ENCODE data around the gene UBR4. TPM values are rescaled to one million over a fixed set of nuclear protein-coding genes. Genes with fewer than 3 reads are reported as not detected.

The UBR4 gene
- total RNA-seq, 1 experiment from 2014 or later = 107 TPM

- Histone ChIP-seq H4K20me1 (ENCODE audit: insufficient read depth) (no peaks in the 10 kb centered on the region; the same call in 1 of the 2 replicates), H3K9ac (ENCODE audit: low read length) (no peak overlapping the region), H3K4me3 (replicated peaks in 1 of 2; ENCODE audit: low read depth in 1 of 2, low read length in 2 of 2) (no peak overlapping the region), H3K4me2 (ENCODE audit: low read length) (no peak overlapping the region), H3K36me3 (ENCODE audit: control insufficient read depth in 1 of 2, insufficient read depth in 2 of 2, low read length in 2 of 2) (peaks cover 72 to 75% of the 10 kb centered on the region in 2 experiments), H3K27ac (ENCODE audit: low read depth, low read length) (no peak overlapping the region), H3K9me2 (ENCODE audit: insufficient read depth) (no peaks in the 10 kb centered on the region), H3K4me1 (ENCODE audit: control insufficient read depth in 1 of 2, insufficient read depth in 2 of 2, low read length in 2 of 2) (no peaks in the 10 kb centered on the region), H3K9me3 (ENCODE audit: control insufficient read depth in 1 of 2, insufficient read depth in 1 of 2, low read depth in 1 of 2, low read length in 2 of 2) (no peaks in the 10 kb centered on the region), H2AFZ (ENCODE audit: low read depth, low read length, poor library complexity, severe bottlenecking) (no peak overlapping the region), H3K79me2 (ENCODE audit: insufficient read depth, low read length) (peaks cover 9% of the 10 kb centered on the region), H3K27me3 (ENCODE audit: insufficient read depth, low read length) (no peaks in the 10 kb centered on the region)
- intact Hi-C loops (cut with micrococcal nuclease) = no loop called here
- TF ChIP-seq ELF1 (IDR thresholded peaks at IDR 0.05; ENCODE audit: borderline replicate concordance, low read depth) (no peak), SRF (IDR thresholded peaks at IDR 0.05; ENCODE audit: low read depth) (no peak), EGR1 (IDR thresholded peaks at IDR 0.05; ENCODE audit: low read depth) (no peak), EZH2 (IDR thresholded peaks at IDR 0.05) (no peak), CTCF (IDR thresholded peaks at IDR 0.05 in 2 of 3, conservative IDR thresholded peaks at IDR 0.05 in 1 of 3; ENCODE audit: borderline replicate concordance in 1 of 3, insufficient read depth in 1 of 3, low read depth in 2 of 3, low read length in 2 of 3) (no peak), EZH2phosphoT487 (IDR thresholded peaks at IDR 0.05; ENCODE audit: borderline replicate concordance) (no peak), CEBPB (IDR thresholded peaks at IDR 0.05; ENCODE audit: low read depth) (no peak), FOSL1 (IDR thresholded peaks at IDR 0.05; ENCODE audit: low read depth) (no peak), YY1 (IDR thresholded peaks at IDR 0.05; ENCODE audit: extremely low read depth, insufficient replicate concordance, low read depth, low read length) (no peak), MAX (IDR thresholded peaks at IDR 0.05) (no peak), ZFX (IDR thresholded peaks at IDR 0.05) (no peak), RAD21 (IDR thresholded peaks at IDR 0.05; ENCODE audit: low read depth) (no peak), SP1 (IDR thresholded peaks at IDR 0.05; ENCODE audit: low read depth) (no peak), POLR2AphosphoS5 (IDR thresholded peaks at IDR 0.05; ENCODE audit: low read depth, low read length) (no peak), ZBTB33 (IDR thresholded peaks at IDR 0.05; ENCODE audit: extremely low read depth, insufficient replicate concordance, low read length) (no peak), ZNF274 (IDR thresholded peaks at IDR 0.05; ENCODE audit: low read depth, low read length) (no peak), POLR2A (IDR thresholded peaks at IDR 0.05; ENCODE audit: borderline replicate concordance, extremely low read depth, insufficient read depth, insufficient read length) (no peak)
- TF ChIP-seq, protein P1, sequence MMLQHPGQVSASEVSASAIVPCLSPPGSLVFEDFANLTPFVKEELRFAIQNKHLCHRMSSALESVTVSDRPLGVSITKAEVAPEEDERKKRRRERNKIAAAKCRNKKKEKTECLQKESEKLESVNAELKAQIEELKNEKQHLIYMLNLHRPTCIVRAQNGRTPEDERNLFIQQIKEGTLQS (IDR thresholded peaks at IDR 0.05) = no peak
- no TSS peak for BruUV-seq (replicated peaks)
- ChIA-PET POLR2A (no interaction called here), RAD21 (ENCODE audit: low non-redundant PET in 1 of 2, low total read pairs in 2 of 2, uncharacterized antibody in 2 of 2, unreplicated experiment in 2 of 2) (no interaction called here), CTCF (no interaction called here)
- DNase-seq (ENCODE audit: low read depth, low spot score) (no peak), ATAC-seq (no peak)
Measured at GRCh38 chr1:19137158-19137557, 72.9 kb downstream of the UBR4 start.

Measured in HCT116 (cell line).